Urothelium cell line (cell line): ENCODE measurements around the gene USP25.

Experiments used
- DNase-seq: peaks from one replicate; pipeline ENCODE4 v3.0.0; 2011; ENCODE audit warnings: low spot score, mixed read lengths
- FAIRE-seq: peaks from 2 replicates; lab custom pipeline; 2011; peaks lifted over from hg19 to GRCh38; lab: Jason Lieb, UNC

USP25 gene

GRCh38 chr21:15929536-15929935 is 199.8 kb downstream of the USP25 start:
- DNase-seq (no peak), FAIRE-seq (no peak)
